ENCODE measurements around the gene SUGP2.

SUGP2 gene

DNA sequence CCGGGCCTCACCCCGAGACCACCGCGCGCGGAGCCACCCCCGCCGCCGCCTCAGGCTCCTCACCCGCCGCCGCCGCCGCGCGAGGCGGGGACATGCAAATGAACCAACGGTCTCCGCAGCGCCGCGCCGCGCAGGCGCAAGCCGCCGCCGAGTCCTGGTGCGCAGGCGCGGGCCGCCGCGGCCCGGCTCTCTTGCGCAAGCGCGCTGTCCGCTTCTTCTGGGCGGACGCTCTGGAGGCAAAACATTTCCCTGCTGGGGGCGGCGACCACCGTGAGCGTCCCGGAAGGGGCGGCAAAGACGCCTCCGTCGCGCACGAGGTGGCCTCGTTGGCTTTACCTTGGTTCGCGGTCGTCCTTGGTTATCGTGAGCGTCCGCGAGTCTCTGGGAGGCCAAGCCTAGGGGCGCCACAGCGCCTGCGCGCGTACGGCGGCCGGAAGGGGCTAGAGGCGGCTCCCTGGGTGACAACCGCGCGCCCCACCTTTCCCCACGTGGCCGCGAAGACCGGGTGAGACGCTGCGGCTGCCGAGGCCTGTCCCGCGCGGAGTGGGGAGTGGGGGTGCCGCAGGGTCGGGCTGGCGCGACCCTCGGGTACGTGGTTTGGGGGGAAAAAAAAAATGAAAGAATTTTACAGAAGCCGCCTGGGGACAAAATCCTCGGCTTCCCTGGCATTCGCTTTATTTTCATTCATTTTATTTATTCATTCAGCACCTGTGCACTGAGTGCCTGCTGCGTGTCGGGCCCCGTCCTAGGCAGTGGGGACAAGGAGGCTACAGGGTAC, at the start of gene SUGP2, which contains the start of gene ARMC6:
Gene SUGP2, minus strand, starts transcription at position 92 of the 778 bp plus-strand sequence. CDS start 2,446 bp downstream, outside the sequence.
Gene ARMC6, plus strand, starts transcription at position 178 of the 778 bp plus-strand sequence. CDS start 607 bp downstream, outside the sequence.
- Histone ChIP-seq H3K36me3 (peaks cover 4 to 25% (median 12%) of the 10 kb centered on the region in 3 donors), H3K9me3 (no peaks in the 10 kb centered on the region), H3K4me3 (peak within 1 kb of the TSS; percentile 79 to 86), H3K27me3 (no peaks in the 10 kb centered on the region), H3K27ac (peak within 1 kb of the TSS; percentile 85 to 91), H3K4me1 (peaks cover 0 to 29% (median 22%) of the 10 kb centered on the region in 4 donors)
- intact Hi-C loops (cut with DNase I; ENCODE audit: low total_unique reads), result no loop called here
- DNase-seq, result peak; percentile 79 to 92
- peak; percentile 10 to 25 for TF ChIP-seq CTCF (IDR thresholded peaks at IDR 0.05)

- Histone ChIP-seq H3K36me3 (peaks cover 0 to 26% (median 12%) of the 10 kb centered on the region in 3 donors), H3K9me3 (no peaks in the 10 kb centered on the region), H3K4me3 (no peak overlapping the region), H3K27ac (peak overlapping the region; percentile 6 to 12), H3K4me1 (peaks cover 0 to 16% (median 8%) of the 10 kb centered on the region in 4 donors), H3K27me3 (no peaks in the 10 kb centered on the region)
- no peak for TF ChIP-seq CTCF (IDR thresholded peaks at IDR 0.05)
- intact Hi-C loops (cut with DNase I; ENCODE audit: low total_unique reads), result no loop called here
- DNase-seq, result peak in 1 of 2 donors; percentile 84
Observed at GRCh38 chr19:19081642-19082151, 48.4 kb upstream of the SUGP2 start.

GRCh38 chr19:19079571-19079970, 46.3 kb upstream of the SUGP2 start:
- Histone ChIP-seq H3K4me1 (peaks cover 0 to 16% (median 8%) of the 10 kb centered on the region in 4 donors), H3K27me3 (no peaks in the 10 kb centered on the region), H3K36me3 (peaks cover 0 to 34% (median 20%) of the 10 kb centered on the region in 3 donors), H3K9me3 (no peaks in the 10 kb centered on the region), H3K27ac (no peak overlapping the region), H3K4me3 (no peak overlapping the region)
- no peak for TF ChIP-seq CTCF (IDR thresholded peaks at IDR 0.05)
- intact Hi-C loops (cut with DNase I; ENCODE audit: low total_unique reads), result no loop called here
- no peak for DNase-seq

GRCh38 chr19:19078801-19079200, 45.5 kb upstream of the SUGP2 start:
- no peak for DNase-seq
- no peak for TF ChIP-seq CTCF (IDR thresholded peaks at IDR 0.05)
- intact Hi-C loops (cut with DNase I; ENCODE audit: low total_unique reads), result no loop called here
- Histone ChIP-seq H3K4me3 (no peak overlapping the region), H3K36me3 (peaks cover 0 to 31% (median 20%) of the 10 kb centered on the region in 3 donors), H3K9me3 (no peaks in the 10 kb centered on the region), H3K27me3 (no peaks in the 10 kb centered on the region), H3K27ac (no peak overlapping the region), H3K4me1 (peaks cover 0 to 16% (median 8%) of the 10 kb centered on the region in 4 donors)

GRCh38 chr19:19077103-19077502, 43.8 kb upstream of the SUGP2 start:
- H3K27ac ChIP-seq, result no peak overlapping the region
- intact Hi-C loops (cut with DNase I; ENCODE audit: low total_unique reads), result no loop called here
- H3K4me3 ChIP-seq, result no peak overlapping the region
- no peaks in the 10 kb centered on the region for H3K27me3 ChIP-seq
- no peak for TF ChIP-seq CTCF (IDR thresholded peaks at IDR 0.05)
- DNase-seq, result no peak
- H3K9me3 ChIP-seq, result no peaks in the 10 kb centered on the region
- peaks cover 0 to 24% (median 12%) of the 10 kb centered on the region in 3 donors for H3K36me3 ChIP-seq
- H3K4me1 ChIP-seq, result peaks cover 0 to 10% (median 7%) of the 10 kb centered on the region in 4 donors

Data from tibial artery (tissue), 4 donors.